ENCODE results near the gene CXCL10. TPM values are rescaled to one million over a fixed set of nuclear protein-coding genes. Genes with fewer than 3 reads are reported as not detected.
A peak's percentile ranks its signal among the peaks of the same experiment; 100 is the strongest.

Gene CXCL10
- total RNA-seq (0.09 TPM), polyA plus RNA-seq (ENCODE audit: insufficient read depth in 1 of 8, insufficient read length in 8 of 8, low replicate concordance in 1 of 8) (1 to 10 TPM in 1 of 8 donors, under 1 TPM in 6, not detected in 1; 0.14 to 1.1 (median 0.23) TPM)
- long read RNA-seq, donor 1 = 0 reads
- long read RNA-seq, donor 2 = 0 reads
- long read RNA-seq, donor 3 = 0 reads
- long read RNA-seq, donor 4 = 0 reads
- long read RNA-seq, donor 5 = 0 reads
- long read RNA-seq, donor 6 = 0 reads
- long read RNA-seq, donor 7 = 0 reads
- long read RNA-seq, donor 8, partial matches to known transcripts = 0 of 1 reads
- long read RNA-seq, donor 8, other reads (novel, unspliced or antisense) = 0 of 1 reads
- long read RNA-seq, donor 9 = 0 reads
- long read RNA-seq, donor 10 = 0 reads
- long read RNA-seq, donor 11 = 0 reads

DNA sequence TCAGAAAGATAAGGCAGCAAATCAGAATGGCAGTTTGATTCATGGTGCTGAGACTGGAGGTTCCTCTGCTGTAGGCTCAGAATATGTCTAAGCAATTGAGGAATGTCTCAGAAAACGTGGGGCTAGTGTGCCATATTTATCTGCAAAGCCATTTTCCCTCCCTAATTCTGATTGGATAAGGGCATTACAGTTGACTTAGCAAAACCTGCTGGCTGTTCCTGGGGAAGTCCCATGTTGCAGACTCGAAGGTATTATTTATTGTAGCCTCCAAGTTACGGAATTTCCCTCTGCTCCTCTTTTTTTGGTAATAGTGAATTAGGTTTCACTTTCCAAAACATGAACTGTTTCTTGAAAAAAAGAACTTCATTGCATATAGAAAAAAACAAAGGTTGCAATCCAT lies at the start of gene CXCL10:
Gene CXCL10, minus strand, starts transcription at position 109 of the 400 bp plus-strand sequence. Its CDS starts 66 bp downstream, at position 43.
- no peak within 1 kb of the TSS for H3K4me3 ChIP-seq (ENCODE audit: low read length)
- no peaks in the 10 kb centered on the region for H3K9me3 ChIP-seq (replicated peaks; ENCODE audit: control insufficient read depth, low read depth, low read length)

DNA sequence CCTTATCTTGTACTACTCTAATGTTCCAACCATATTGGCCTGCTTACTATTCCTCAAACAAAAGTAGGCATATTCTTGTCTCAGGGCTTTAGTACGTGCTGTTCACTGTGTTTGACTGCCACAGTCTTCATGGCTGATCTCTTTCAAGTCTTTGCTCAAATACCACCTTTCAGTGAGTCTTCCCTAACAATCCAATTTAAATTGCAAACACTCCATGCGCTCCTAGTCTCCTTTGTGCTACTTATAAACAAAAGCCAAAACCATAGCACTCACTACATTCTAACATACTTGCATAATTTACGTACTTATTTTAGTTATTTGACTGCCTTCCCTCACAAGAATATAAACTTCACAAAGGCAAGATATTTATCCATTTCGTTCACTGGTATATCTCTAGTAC lies 49.5 kb upstream of the CXCL10 start:
- DNase-seq = no peak
- no peak overlapping the region for H3K4me3 ChIP-seq (ENCODE audit: low read length)
- no peaks in the 10 kb centered on the region for H3K36me3 ChIP-seq (ENCODE audit: control insufficient read depth, insufficient read depth, low read length)
- H3K9me3 ChIP-seq (replicated peaks; ENCODE audit: control insufficient read depth, low read depth, low read length) = no peaks in the 10 kb centered on the region
- no peaks in the 10 kb centered on the region for H3K27me3 ChIP-seq (ENCODE audit: control insufficient read depth, insufficient read depth, low read length)
- H3K27ac ChIP-seq (ENCODE audit: low read length) = no peak overlapping the region
- 59% methylated on average over 2 of the region's 4 CpGs for WGBS (ENCODE audit: insufficient coverage)
- H3K4me1 ChIP-seq (ENCODE audit: control insufficient read depth, insufficient read depth, low read length) = no peaks in the 10 kb centered on the region

More for the DNA sequence above, at the start of gene CXCL10:
- no peaks in the 10 kb centered on the region for H3K36me3 ChIP-seq (ENCODE audit: control insufficient read depth, insufficient read depth, low read length)
- H3K27me3 ChIP-seq (ENCODE audit: control insufficient read depth, insufficient read depth, low read length) = no peaks in the 10 kb centered on the region
- H3K27ac ChIP-seq (ENCODE audit: low read length) = no peak within 1 kb of the TSS
- no CpG with 5 or more reads among the region's 3 CpGs for WGBS (ENCODE audit: insufficient coverage)
- DNase-seq = peak; percentile 10
- no peaks in the 10 kb centered on the region for H3K4me1 ChIP-seq (ENCODE audit: control insufficient read depth, insufficient read depth, low read length)

DNA sequence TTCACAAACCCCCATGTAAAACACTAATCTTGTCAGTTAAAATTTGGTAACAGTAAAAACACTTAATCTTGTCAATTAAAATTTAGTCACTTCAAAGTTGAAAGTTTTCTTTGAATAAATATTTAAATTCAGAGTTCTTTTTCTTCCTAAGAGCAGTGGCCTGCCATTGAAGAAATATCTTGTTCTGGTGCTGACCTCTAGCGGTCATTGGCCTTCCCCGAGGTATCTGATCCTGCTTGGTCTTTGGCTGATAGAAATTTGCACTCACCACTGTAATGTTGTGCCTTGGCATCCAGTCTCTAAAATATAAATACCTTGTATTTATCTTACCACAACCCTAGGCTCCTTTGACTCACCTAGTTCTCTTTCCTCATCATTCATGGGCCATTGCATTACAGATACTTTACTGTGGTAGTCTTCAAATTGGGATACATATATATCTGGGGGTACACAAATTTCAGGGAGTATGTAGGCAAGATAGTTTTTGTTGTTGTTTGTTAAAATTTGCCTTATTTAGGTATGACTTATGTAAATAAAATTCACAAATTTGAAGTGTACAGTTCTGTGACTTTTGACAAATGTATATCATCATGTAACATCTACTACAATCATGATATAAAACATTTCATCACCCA lies 44.5 kb upstream of the CXCL10 start:
- Histone ChIP-seq H3K4me1 (ENCODE audit: control insufficient read depth, insufficient read depth, low read length) (no peaks in the 10 kb centered on the region), H3K9me3 (replicated peaks; ENCODE audit: control insufficient read depth, low read depth, low read length) (no peaks in the 10 kb centered on the region), H3K36me3 (ENCODE audit: control insufficient read depth, insufficient read depth, low read length) (no peaks in the 10 kb centered on the region), H3K4me3 (ENCODE audit: low read length) (no peak overlapping the region), H3K27ac (ENCODE audit: low read length) (no peak overlapping the region), H3K27me3 (ENCODE audit: control insufficient read depth, insufficient read depth, low read length) (no peaks in the 10 kb centered on the region)
- peak; percentile 86 for DNase-seq
- WGBS (ENCODE audit: insufficient coverage) = 0% methylated on average over 2 of the region's 2 CpGs

DNA sequence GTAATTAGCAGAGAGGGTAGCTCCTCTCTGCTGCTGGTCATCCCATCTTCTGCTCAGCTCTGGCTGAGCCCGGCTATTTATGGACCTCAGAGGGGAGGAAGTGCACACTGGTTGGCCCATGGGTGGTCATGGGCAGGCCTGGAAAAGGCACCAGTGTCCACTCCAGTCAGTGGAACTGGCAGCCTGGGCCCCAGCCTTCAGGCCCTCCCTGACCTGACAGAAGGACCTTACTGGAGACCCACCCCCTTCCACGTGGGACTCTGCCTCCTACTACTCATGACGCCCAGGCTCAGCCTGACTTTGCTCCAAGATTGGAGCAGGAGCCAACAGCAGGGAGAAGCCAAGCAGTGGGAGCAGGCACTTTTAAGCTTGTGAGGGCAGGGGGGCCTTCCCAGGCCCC lies 43.2 kb upstream of the CXCL10 start:
- no peak for DNase-seq
- H3K4me1 ChIP-seq (ENCODE audit: control insufficient read depth, insufficient read depth, low read length) = no peaks in the 10 kb centered on the region
- no peaks in the 10 kb centered on the region for H3K27me3 ChIP-seq (ENCODE audit: control insufficient read depth, insufficient read depth, low read length)
- 57% methylated on average over 2 of the region's 3 CpGs for WGBS (ENCODE audit: insufficient coverage)
- no peak overlapping the region for H3K27ac ChIP-seq (ENCODE audit: low read length)
- H3K36me3 ChIP-seq (ENCODE audit: control insufficient read depth, insufficient read depth, low read length) = no peaks in the 10 kb centered on the region
- no peak overlapping the region for H3K4me3 ChIP-seq (ENCODE audit: low read length)
- H3K9me3 ChIP-seq (replicated peaks; ENCODE audit: control insufficient read depth, low read depth, low read length) = no peaks in the 10 kb centered on the region

DNA sequence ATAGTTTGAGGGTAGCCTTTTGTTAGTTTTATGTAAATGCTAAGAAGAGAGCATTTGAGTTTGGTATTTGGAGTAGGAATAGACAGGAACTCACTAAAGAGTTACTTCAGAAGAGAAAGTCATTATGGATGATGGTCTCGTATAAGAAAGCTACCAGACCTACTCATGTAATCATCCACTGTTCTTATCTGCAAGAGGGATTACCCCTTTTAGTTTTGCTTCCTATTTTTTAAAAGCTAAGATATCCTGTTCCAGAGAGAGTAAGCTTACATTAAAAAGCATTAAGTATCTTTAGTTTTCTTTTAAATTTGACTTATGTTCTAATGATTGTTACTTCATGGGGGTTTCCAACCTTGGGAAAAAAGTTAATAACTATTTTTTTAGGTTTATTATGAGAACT lies 38.7 kb upstream of the CXCL10 start:
- Histone ChIP-seq H3K4me1 (ENCODE audit: control insufficient read depth, insufficient read depth, low read length) (no peaks in the 10 kb centered on the region), H3K36me3 (ENCODE audit: control insufficient read depth, insufficient read depth, low read length) (no peaks in the 10 kb centered on the region), H3K9me3 (replicated peaks; ENCODE audit: control insufficient read depth, low read depth, low read length) (no peaks in the 10 kb centered on the region), H3K4me3 (ENCODE audit: low read length) (no peak overlapping the region), H3K27ac (ENCODE audit: low read length) (no peak overlapping the region), H3K27me3 (ENCODE audit: control insufficient read depth, insufficient read depth, low read length) (no peaks in the 10 kb centered on the region)
- DNase-seq = no peak
- WGBS (ENCODE audit: insufficient coverage) = no CpG with 5 or more reads among the region's 1 CpG

DNA sequence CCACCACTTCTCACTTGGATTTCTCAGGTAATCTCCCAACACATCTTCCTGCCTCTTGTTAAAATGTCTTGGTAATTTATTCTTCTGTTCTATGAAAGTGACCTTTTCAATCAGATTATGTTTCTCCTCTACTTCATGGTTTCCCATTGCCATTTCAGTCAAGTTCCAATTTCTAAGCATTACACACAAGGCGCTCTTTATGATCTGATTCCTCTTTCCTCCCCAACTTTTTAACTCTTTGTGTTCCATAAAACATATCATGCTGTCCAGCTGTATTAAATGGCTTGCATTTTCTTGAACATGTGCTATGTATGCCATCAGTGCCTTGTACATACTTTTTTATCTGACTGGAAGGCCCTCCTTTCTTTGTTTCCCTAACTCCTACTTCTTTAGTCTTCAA lies 38.1 kb upstream of the CXCL10 start:
- Histone ChIP-seq H3K4me3 (ENCODE audit: low read length) (no peak overlapping the region), H3K4me1 (ENCODE audit: control insufficient read depth, insufficient read depth, low read length) (no peaks in the 10 kb centered on the region), H3K36me3 (ENCODE audit: control insufficient read depth, insufficient read depth, low read length) (no peaks in the 10 kb centered on the region), H3K27me3 (ENCODE audit: control insufficient read depth, insufficient read depth, low read length) (no peaks in the 10 kb centered on the region), H3K9me3 (replicated peaks; ENCODE audit: control insufficient read depth, low read depth, low read length) (no peaks in the 10 kb centered on the region), H3K27ac (ENCODE audit: low read length) (no peak overlapping the region)
- no CpG with 5 or more reads among the region's 1 CpG for WGBS (ENCODE audit: insufficient coverage)
- no peak for DNase-seq

DNA sequence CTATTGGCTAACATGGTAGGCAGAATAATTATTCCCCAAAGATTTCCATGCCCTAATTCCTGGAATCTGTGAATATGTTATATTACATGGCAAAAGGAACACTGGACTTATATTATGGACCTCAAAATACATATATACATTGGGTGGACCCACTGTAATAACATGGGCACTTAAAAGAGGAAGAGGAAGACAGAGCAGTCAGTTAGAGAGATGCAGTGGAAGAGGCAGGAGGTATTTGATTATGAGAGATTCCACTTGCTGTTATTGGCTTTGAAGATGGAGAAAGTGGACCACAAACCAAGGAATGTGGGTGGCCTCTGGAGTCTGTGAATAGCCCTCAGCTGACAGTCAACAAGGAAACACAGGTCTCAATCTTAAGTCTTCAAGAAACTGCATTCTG lies 37.2 kb upstream of the CXCL10 start:
- Histone ChIP-seq H3K36me3 (ENCODE audit: control insufficient read depth, insufficient read depth, low read length) (no peaks in the 10 kb centered on the region), H3K27me3 (ENCODE audit: control insufficient read depth, insufficient read depth, low read length) (no peaks in the 10 kb centered on the region), H3K27ac (ENCODE audit: low read length) (no peak overlapping the region), H3K9me3 (replicated peaks; ENCODE audit: control insufficient read depth, low read depth, low read length) (no peaks in the 10 kb centered on the region), H3K4me1 (ENCODE audit: control insufficient read depth, insufficient read depth, low read length) (no peaks in the 10 kb centered on the region), H3K4me3 (ENCODE audit: low read length) (no peak overlapping the region)
- no peak for DNase-seq

DNA sequence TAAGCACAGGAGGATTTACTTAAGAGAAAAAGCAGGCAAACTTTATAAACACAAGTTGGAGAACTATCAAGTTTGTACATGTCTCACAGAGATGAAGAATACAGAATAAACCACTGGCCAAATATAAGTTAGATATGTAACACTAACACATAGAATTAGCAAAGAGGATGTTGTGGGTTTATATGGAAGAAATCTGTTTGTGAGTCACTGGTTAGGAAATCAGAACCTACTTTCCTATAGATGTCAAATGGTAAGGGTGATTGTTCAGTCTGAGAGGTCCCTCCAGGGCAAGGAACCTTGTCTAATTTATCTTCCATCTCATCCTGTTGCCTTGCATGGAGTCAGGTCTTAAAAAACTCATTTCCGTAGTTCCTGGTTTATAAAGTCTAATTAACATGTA lies 36.5 kb upstream of the CXCL10 start:
- no peak for DNase-seq
- Histone ChIP-seq H3K4me1 (ENCODE audit: control insufficient read depth, insufficient read depth, low read length) (no peaks in the 10 kb centered on the region), H3K27me3 (ENCODE audit: control insufficient read depth, insufficient read depth, low read length) (no peaks in the 10 kb centered on the region), H3K36me3 (ENCODE audit: control insufficient read depth, insufficient read depth, low read length) (no peaks in the 10 kb centered on the region), H3K9me3 (replicated peaks; ENCODE audit: control insufficient read depth, low read depth, low read length) (no peaks in the 10 kb centered on the region), H3K27ac (ENCODE audit: low read length) (no peak overlapping the region), H3K4me3 (ENCODE audit: low read length) (no peak overlapping the region)
- no CpG with 5 or more reads among the region's 1 CpG for WGBS (ENCODE audit: insufficient coverage)

DNA sequence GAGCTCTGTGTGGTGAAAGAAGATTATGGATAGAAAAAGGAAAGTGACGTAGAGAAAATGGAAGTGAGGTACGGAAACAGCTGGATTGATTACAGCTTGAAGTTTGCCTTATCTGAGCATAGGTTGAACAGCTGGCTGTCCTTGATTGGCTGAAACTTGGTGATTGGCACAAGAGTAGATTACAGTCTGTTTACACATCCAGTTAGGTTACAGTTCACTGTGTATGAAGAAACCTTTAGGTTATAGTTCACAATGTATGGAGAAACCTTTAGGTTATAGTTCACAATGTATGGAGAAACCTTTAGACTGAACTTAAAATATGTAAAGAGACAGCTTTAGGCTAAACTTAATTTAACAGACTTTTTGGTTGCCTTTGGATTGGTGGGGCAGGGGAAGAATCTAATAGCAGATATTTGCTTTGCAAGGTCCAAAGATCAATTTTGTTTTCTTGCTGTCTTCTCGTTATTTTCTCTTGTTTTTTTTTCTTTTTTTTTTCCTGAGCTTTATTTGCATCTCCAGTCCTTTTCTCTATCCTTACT lies 35.7 kb upstream of the CXCL10 start:
- DNase-seq = no peak
- no peak overlapping the region for H3K4me3 ChIP-seq (ENCODE audit: low read length)
- no peaks in the 10 kb centered on the region for H3K9me3 ChIP-seq (replicated peaks; ENCODE audit: control insufficient read depth, low read depth, low read length)
- WGBS (ENCODE audit: insufficient coverage) = 45% methylated on average over 2 of the region's 3 CpGs
- H3K27ac ChIP-seq (ENCODE audit: low read length) = no peak overlapping the region
- no peaks in the 10 kb centered on the region for H3K4me1 ChIP-seq (ENCODE audit: control insufficient read depth, insufficient read depth, low read length)
- H3K27me3 ChIP-seq (ENCODE audit: control insufficient read depth, insufficient read depth, low read length) = no peaks in the 10 kb centered on the region
- no peaks in the 10 kb centered on the region for H3K36me3 ChIP-seq (ENCODE audit: control insufficient read depth, insufficient read depth, low read length)

DNA sequence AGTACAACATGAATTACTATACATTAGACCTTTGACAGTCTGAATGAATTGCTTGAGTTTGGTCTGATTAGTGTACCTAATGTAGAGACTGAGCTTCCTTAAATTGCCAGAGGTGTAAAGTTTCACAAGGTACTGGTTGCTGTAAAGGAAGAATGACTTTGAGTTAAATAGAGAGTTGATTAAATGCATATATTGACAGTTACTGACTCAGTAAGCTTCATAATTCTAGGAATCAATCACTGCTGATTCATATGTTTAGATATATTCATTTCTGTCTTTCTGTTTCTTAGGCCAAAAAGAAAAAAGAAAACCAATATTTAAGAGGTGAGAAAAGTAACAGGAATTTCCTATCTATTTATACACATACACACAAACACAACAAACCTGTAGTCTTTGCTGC lies 35.0 kb upstream of the CXCL10 start:
- Histone ChIP-seq H3K9me3 (replicated peaks; ENCODE audit: control insufficient read depth, low read depth, low read length) (no peaks in the 10 kb centered on the region), H3K4me1 (ENCODE audit: control insufficient read depth, insufficient read depth, low read length) (no peaks in the 10 kb centered on the region), H3K36me3 (ENCODE audit: control insufficient read depth, insufficient read depth, low read length) (no peaks in the 10 kb centered on the region), H3K27me3 (ENCODE audit: control insufficient read depth, insufficient read depth, low read length) (no peaks in the 10 kb centered on the region), H3K4me3 (ENCODE audit: low read length) (no peak overlapping the region), H3K27ac (ENCODE audit: low read length) (no peak overlapping the region)
- no peak for DNase-seq

All from muscle of leg (tissue), 16 donors.